ENCODE measurements around the gene COMMD3. TPM values are rescaled to one million over a fixed set of nuclear protein-coding genes. Genes with fewer than 3 reads are reported as not detected.
"Not testable (repeated sequence)": the region's sequence is repeated elsewhere in the genome, so short reads cannot be mapped to it uniquely, and the experiment has no call there.

The COMMD3 gene
- total RNA-seq (2014; rRNA removed; shearing (Covaris generic)): 44.9 and 45.2 TPM in 2 replicates

DNA sequence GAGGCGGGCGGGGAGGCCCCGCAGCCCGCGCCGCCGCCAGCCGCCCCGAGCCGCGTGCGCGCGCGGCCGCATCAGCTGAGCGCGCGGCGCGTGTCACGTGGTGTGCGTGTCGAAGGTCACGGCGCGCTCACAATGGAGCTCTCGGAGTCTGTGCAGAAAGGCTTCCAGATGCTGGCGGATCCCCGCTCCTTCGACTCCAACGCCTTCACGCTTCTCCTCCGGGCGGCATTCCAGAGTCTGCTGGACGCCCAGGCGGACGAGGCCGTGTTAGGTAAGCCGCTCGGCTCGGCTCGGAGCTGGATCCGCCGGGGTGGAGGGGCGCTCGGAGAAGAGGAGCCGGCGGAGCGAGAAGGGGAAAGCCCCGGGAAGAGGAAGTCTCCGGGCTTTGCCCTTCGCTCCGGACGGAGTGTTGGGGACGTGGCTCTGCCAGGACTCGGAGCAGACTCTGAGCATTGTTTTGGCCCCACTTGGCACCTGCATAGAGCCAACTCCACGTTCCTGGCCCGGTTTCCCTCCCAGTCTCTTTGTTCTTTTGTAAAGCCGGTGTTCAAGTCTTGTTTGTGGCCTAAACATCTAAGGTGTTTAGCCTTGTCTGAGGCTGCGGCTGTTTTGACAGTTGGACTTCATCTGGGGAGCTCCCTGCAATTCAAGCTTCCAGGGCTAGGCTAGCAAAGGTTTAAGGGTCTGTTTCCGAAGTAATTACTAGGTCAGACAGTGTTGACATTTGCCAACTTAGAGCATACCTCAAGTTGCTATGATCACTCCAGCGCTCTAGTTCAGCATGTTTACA is at the start of gene COMMD3:
COMMD3 (plus strand) TSS at position 103 of the 790 bp plus-strand sequence; CDS start at position 133, 30 bp downstream.
- peak; percentile 72 for DNase-seq (ENCODE audit: low spot score)

DNA sequence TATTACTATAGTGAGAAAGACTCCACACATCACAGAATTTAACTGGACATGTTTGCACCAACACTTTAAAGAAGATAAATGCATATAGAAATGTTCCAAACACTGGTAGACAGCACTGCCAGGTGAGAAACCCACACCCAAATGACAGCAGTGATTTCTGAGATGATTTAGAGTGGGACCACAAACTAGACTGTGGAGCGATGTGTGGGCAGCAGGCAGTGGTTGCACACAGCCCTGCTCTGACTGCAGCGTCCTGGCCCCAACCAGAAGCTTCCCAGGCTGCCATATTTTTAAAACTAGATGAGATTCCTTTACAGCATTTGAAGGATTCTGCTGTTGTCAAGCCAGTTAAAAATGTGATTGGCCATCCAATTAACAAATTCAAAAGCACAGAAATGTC is 47.7 kb upstream of the COMMD3 start:
- no peak for DNase-seq (ENCODE audit: low spot score)

DNA sequence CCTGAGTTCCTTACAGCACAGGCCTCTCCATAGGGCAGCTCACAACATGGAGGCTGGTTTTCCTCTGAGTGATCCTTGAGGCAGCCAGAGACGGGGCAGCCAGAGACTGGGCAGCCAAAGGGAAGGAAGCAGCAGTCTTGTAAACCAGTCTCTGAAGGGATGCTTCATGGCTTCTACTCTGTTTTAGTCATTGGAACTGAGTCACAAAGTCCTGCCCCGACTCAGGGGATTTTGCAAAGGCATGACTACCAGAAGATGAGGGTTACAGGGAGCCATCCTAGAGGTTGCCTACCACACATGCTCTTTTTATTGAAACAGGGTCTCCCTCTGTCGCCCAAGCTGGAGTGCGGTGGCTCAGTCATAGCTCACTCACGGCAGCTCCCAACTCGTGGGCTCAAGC is 44.4 kb upstream of the COMMD3 start:
- DNase-seq (ENCODE audit: low spot score): no peak

DNA sequence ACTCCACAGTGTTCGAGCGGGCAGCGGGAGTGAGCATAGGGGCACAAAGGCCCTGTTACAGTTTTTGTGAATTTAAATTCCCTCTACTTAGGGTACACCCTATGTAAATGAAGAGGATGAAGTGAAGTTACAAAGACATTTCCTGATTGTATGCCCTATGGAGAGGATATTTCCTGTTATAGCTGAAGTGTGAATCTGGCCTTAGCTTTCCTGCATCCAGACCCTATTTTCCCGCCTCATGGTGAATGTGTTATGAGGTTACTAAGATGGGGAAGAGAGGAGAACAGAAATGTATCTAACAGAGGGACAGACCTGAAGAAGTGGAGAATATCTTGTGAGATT is 37.8 kb upstream of the COMMD3 start:
- DNase-seq (ENCODE audit: low spot score): no peak

DNA sequence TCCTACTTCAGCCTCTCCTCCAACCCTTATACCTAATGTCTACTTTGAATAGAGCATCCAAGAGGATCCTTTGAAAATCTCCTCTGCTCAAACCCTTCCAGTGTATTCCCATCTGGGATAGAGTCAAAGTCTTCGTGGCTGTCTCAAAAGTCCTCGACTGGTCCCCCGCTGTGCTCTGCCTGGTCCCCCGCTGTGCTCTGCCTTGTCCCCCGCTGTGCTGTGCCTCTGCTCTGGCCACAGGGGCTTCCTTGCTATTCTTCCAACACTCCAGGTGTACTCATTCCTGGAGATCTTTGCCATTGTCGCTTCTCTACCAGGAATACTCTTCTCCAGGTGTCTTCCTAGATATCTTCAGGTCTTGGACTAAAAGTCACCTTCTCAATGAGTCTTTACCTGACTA is 36.1 kb upstream of the COMMD3 start:
- DNase-seq (ENCODE audit: low spot score): no peak

DNA sequence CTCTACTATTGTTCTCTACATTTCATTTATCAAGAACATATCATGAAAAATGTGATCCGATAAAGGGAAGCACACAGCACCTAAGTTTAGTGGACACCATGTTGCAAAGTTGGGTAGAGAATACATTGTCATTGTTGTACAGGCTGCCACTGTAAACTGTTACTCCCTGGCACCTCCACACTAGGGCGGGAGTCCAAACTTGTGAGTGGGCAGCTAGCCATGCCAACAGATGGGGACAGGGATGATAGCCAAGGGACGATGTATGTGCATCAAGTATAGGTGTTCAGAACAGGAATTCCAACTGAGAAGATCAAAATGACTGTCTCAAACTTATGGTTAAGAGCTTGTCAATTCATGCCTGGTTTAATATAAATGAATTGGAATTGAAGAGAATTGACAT is 31.1 kb upstream of the COMMD3 start:
- DNase-seq (ENCODE audit: low spot score): no peak

DNA sequence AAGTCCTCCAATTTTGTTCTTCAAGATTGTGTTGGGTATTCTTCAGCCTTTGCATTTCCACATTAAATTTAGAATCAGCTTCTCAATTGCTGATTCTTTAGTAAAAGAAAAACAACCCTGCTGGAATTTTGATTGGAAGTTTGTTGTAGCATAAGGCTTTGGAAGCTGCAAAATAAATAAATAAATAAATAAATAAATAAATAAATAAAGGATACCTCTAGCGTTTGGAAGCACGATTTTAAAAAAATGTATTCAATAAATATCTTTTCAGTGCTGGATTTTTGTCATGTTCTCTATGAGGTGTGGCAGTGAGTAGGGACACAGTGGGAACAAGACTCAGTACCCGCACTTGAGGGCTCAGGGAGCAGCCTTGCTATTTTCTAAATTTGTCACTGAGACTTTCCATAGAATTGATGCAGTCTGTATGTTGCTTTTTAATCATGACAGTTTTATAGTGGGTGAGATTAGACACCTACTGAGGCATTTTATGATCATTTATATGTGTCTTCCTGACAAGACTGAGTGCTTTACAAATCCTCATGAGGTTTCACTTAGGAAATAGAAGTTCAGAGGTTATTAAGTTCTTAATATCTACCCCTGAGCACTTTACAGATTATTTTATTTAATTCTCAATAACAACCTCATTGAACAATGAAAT is 22.3 kb upstream of the COMMD3 start:
- no peak for DNase-seq (ENCODE audit: low spot score)

DNA sequence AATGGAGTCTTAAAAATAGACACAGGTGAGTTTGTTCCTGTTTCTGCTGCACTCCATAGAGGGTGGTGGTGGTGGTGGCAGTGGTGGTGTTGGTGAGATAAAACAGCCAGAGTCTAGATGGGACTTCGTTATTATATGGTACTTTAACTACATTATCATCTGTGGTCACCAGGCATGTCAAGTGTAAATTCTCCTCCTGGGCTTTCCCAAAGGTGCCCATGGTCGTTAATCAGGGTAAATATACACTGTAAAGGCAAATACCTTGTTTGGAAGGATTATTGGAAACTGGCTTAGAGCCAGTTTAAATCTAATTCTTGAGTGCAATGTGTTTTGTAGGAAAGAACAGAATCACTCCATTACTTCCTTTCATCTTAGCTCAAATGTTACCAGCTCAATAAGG is 21.5 kb upstream of the COMMD3 start:
- DNase-seq (ENCODE audit: low spot score): no peak

DNA sequence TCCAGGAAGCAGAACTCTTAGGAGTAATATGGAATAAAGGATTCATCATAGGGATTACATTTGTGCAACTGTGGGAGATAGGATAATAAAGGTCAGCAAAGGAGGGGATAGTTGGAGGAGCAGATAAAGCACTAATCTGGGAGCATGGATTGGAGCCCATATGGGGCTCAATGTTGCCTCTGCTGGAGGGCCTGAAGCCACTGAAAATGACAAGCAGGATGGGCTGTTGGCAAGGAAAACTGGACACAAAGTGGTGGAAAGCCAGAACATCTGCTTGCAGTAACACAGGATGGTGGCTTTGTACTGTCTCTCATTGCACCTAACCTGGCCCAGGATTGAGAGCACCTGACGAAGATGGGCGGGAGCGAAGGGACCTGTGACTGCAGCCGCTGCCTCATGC is 15.0 kb upstream of the COMMD3 start:
- no peak for DNase-seq (ENCODE audit: low spot score)

DNA sequence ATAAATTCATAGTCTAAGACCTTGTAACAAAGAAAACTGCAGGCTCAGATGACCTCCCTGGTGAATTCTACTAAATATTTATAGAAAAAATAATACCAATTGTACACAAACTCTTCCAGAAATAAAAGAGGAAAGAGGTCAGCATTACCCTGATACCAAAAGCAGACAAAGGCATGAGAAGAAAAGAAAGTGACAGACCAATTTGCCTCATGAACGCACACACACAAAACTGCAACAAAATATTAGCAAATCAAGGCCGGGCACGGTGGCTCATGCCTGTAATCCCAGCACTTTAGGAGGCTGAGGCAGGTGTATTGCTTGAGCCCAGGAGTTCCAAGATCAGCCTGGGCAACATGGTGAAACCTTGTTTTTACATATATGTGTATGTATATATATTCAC is 12.7 kb upstream of the COMMD3 start:
- DNase-seq (ENCODE audit: low spot score): no peak

DNA sequence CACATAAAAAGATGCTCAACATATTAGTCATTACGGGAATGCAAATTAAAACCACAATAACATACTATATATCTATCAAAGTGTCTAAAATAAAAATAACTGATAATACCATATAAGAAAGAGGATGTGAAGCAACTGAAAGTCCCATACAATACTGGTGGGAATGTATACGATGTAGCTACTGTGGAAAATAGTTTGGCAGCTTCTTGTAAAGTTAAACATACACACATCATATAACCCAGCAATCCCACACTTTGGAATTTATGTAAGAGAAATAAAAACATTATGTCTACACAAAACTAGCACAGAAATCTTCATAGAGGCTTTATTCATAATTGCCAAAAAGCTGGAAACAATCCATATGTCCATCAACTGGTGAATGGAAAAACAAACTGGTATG is 10.5 kb upstream of the COMMD3 start:
- no peak for DNase-seq (ENCODE audit: low spot score)

DNA sequence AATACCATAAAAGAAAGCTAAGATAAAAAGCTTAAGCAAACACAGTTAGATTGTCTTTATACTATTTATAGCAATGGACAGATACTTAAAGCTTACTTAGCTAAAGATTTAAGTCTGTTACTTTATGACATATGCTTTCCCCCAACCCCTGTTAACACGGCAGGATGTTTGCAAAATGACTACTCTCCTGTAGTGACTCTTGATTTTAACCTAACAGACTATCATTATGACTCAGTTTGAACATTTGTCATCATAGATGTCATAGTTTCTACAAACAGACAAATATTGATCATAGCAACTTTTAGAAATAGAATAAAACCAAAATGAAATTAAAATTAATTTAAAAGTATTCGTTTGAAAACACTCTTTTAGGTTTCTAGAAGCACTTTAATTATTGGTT is 7.8 kb upstream of the COMMD3 start:
- no peak for DNase-seq (ENCODE audit: low spot score)

DNA sequence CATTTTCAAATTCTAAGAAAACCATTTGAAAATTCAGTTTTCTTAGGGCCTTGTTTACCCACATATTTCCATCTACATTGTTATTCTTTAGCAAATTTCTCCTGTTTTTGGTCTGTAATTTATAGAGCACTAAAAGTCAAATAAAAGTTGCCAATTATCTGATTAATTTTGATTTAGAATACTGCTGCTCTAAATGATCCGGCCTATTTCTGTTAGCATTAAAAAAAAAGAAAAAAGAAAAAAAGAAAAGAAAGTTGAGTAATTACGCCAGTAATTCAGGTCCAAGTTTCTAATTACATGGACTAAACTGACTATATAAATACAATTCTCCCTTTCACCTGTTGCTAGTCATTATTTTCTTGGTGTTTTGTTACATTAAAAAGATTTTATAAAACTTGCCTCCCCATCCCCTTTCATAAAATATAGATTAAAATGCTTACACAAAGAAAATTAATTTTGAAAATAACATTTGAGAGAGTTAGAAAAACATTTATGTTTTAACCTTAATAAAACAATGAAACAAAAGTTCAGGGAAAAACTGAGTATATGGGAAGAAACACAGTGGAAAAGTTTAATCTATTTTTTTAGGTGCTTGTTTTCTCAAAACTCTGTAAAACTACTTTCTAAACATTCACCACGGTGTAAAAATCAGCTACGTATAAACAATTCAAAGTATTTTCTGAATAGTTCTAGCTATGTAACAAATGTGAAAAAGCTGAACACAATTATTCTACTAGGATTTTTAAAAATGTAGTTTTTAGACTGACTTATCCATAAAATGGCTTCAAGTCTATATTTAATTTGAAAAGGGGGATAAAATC is 6.8 kb upstream of the COMMD3 start:
- no peak for DNase-seq (ENCODE audit: low spot score)

DNA sequence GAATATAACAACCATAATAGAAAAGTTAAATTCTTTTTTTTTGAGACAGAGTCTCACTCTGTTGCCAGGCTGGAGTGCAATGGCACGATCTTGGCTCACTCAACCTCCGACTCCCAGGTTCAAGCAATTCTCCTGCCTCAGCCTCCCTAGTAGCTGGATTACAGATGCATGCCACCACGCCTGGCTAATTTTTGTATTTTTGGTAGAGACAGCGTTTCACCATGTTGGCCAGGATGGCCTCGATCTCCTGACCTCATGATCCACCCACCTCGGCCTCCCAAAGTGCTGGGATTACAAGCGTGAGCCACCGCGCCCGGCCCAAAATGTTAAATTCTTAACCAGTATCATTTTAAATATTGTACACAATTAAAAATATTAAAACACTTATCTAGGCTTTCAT is 6.2 kb upstream of the COMMD3 start:
- not testable (repeated sequence) for DNase-seq (ENCODE audit: low spot score)

DNA sequence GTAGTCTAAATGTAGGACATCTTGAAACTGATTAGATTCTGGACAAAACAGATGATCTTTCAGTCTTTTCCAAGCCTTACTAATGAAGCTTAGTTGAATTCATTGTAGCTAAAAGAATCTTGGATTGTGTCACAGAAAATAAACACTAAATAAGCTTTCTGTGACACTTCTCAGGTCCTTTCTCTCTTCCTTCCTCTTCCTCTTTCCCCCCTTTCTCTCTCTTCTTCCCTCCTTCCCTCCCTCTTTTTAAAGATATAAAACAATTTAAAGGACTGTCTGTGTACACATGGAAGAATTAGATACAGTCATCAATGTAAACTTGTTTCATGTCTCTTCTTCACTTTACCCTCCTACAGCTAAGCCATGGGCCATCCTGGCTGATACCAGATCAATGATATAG is 5.3 kb upstream of the COMMD3 start:
- no peak for DNase-seq (ENCODE audit: low spot score)

DNA sequence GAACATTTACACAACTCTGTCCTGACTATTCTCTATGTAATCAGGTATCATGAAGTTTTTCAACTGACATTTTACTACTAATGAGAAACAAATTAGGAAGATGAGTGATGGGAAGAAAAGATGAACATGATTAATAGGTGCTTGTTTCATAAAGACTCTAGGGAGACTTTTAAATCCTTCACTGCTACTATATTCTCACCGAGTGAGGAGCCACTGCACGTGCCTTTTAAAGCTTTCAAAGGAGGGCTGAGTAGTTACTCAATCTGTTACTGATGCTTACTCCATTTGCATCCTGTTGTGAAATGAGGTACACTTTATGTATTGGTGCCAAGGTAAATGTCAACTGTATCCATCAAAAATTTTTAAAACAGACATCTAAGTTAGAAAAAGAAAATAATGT is 1.3 kb upstream of the COMMD3 start:
- DNase-seq (ENCODE audit: low spot score): no peak

DNA sequence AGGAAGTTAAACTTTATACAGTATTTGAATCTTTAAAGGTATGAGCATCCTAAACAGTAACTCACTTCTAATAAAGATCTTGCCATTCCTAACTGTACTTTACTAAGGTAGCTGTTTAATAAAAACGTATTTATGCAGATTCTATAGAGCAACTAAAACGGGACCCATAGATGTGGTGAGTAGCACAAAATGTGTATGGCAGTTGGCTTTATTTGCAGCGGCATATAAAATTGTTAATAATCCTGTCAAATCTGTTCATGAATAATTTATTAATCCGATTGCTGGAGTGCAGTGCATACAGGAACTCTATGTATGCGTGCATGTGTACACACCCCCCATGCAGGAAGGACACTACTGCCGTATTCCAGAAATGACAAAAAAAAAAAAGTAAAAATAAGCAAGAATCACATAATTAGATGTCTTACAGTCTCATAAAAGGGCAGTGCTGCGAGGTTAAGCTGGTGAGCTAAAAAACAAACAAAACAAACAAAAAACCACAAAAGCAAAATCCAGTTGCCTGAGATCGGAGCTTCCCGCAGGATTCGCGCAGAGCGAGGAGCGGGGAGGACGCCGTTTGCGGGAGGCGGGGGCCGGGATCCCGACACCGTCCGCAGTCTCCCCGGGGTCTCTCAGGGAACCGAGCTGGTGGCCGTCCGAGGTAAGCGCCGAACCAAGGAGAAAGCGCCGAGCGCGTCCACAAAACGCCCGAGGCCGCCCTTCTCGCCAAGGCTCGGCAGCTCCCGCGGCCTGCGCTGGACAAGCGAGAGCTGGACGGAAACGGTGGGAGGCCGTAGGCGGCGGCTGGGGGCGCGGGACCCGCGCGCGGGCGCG is 518 bp upstream of the COMMD3 start:
- DNase-seq (ENCODE audit: low spot score): no peak

DNA sequence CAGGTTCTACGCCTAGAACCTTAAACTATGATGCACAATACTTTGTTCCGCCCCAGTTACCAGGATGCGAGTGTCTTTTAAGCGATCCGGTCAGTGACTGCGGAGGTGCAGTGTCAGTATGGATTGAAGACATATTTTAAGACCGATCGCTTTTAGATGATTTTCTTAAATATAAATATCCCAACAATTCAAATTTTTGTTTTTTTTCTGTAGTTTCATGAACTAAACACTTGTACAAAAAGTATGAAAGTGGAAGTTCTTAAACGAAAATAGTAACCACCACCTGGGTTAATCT is 835 bp downstream of the COMMD3 start:
- no peak for DNase-seq (ENCODE audit: low spot score)

DNA sequence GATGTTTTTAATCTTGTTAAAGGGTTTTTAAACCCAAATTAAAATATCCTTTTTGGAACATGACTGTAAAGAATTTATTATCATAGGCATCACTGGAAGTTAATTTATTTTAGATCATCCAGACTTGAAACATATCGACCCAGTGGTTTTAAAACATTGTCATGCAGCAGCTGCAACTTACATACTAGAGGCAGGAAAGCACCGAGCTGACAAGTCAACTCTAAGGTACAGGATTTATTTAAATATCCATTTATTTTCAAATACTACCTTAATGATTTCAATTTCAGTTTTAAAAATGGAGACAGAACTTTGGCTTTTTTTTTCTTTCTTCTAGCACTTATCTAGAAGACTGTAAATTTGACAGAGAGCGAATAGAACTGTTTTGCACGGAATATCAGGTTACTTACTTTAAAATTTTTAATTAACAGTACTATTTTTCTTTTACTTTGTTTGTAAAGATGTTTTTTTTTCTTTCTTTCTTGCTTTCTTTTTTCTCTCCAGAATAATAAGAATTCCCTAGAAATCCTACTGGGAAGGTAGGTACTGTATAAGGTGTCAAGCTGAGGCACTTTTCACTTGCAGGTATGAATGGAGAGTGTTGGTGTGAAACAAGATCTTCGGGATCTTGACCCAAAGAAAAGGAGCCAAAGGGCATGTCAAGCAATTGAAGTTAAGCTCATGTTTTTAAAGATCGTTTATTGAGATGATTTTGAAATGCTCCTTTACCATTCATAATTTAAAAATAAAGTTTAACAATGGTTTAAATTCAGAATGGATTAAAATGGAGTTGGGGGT is 1.8 kb downstream of the COMMD3 start:
- DNase-seq (ENCODE audit: low spot score): no peak

DNA sequence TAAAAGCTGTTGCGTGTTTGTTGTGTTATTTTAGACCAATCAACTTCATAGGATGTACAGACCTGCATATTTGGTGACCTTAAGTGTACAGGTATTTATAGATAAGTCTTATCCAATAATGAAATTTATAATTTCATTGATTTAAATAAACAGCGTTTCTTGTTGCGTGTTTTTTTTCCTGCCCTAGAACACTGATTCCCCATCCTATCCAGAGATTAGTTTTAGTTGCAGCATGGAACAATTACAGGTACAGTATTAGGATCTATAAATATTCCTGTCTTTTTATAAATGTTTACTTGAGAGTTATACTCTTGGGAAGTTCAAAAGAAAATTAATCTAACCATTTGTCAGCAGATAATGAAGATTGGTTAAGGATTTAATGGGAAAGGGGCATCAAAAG is 2.6 kb downstream of the COMMD3 start:
- DNase-seq (ENCODE audit: low spot score): no peak

DNA sequence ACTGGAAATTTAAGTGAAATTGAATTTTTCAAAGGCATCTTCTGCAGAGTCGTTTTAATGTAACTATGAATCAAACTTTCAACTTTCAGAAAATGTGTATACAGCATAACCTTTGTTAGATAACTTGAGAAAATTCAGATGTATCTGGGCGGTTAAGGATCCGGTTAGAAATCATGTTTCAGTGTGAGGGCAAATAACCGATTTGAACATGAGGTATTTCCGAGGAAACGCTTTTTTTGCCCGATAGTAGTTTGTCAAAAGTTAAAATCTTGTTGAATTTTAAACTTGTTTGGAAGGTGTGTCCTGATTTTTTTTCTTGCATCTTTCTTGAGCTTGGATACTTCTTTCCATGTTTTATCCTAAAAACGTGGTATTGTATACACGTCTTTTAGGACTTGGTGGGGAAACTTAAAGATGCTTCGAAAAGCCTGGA is 3.4 kb downstream of the COMMD3 start:
- no peak for DNase-seq (ENCODE audit: low spot score)
